WTC11 (cell line): ENCODE results near the gene CHN1.

Experiments used
- ATF1 ChIP-seq: sonication (generic); formaldehyde crosslinking; IDR thresholded peaks from 2 replicates; pipeline ENCODE4 v1.8.1; 2023; ENCODE audit warnings: mild to moderate bottlenecking, moderate library complexity, missing genetic modification reagents
- CREB1 ChIP-seq: sonication (generic); formaldehyde crosslinking; IDR thresholded peaks from 2 replicates; pipeline ENCODE4 v1.8.0; 2023; ENCODE audit warnings: mild to moderate bottlenecking, missing genetic modification reagents
- CTCF ChIP-seq: fragments of 200-600 bp; IDR thresholded peaks from 2 replicates; pipeline ENCODE4 v1.8.0; 2022; ENCODE audit warnings: antibody characterized with exemption
- GABPB1 ChIP-seq: sonication (generic); formaldehyde crosslinking; IDR thresholded peaks from 2 replicates; pipeline ENCODE4 v1.8.1; 2023; ENCODE audit warnings: mild to moderate bottlenecking, missing genetic modification reagents
- NR3C1 ChIP-seq: sonication (generic); formaldehyde crosslinking; conservative IDR thresholded peaks from 2 replicates; pipeline ENCODE4 v1.8.1; 2023; ENCODE audit warnings: low read depth, mild to moderate bottlenecking, missing genetic modification reagents
- SMAD3 ChIP-seq: sonication (generic); formaldehyde crosslinking; IDR thresholded peaks from 2 replicates; pipeline ENCODE4 v1.8.0; 2022; ENCODE audit warnings: missing genetic modification reagents, mild to moderate bottlenecking, borderline replicate concordance
- USF2 ChIP-seq: sonication (generic); formaldehyde crosslinking; IDR thresholded peaks from 2 replicates; pipeline ENCODE4 v1.8.1; 2023; ENCODE audit warnings: mild to moderate bottlenecking, missing genetic modification reagents, moderate library complexity
- ZNF121 ChIP-seq: sonication (generic); formaldehyde crosslinking; IDR thresholded peaks from 2 replicates; pipeline ENCODE4 v1.8.0; 2023; ENCODE audit warnings: missing genetic modification reagents
- ZNF219 ChIP-seq: sonication (generic); formaldehyde crosslinking; IDR thresholded peaks from 2 replicates; pipeline ENCODE4 v1.8.0; 2023; ENCODE audit warnings: missing genetic modification reagents, mild to moderate bottlenecking, borderline replicate concordance
- ZNF281 ChIP-seq: sonication (generic); formaldehyde crosslinking; IDR thresholded peaks from 2 replicates; pipeline ENCODE4 v1.8.0; 2023; ENCODE audit warnings: mild to moderate bottlenecking, missing genetic modification reagents

GRCh38 chr2:174776223-174776622 lies 229.0 kb downstream of the CHN1 start:
- no peak for TF ChIP-seq USF2 (CRISPR knock-in tag)
- TF ChIP-seq CTCF = peak; percentile 92
- TF ChIP-seq CREB1 (CRISPR knock-in tag) = no peak
- TF ChIP-seq SMAD3 (CRISPR knock-in tag) = no peak
- no peak for TF ChIP-seq ZNF219 (CRISPR knock-in tag)
- TF ChIP-seq ATF1 (CRISPR knock-in tag) = no peak
- TF ChIP-seq NR3C1 (CRISPR knock-in tag) = no peak
- no peak for TF ChIP-seq GABPB1 (CRISPR knock-in tag)
- no peak for TF ChIP-seq ZNF281 (CRISPR knock-in tag)
- TF ChIP-seq ZNF121 (CRISPR knock-in tag) = no peak
